T47D (cell line): ENCODE results near the gene DPEP2NB.

Experiments
- DNase-seq, 2 experiments: peaks; one replicate each; pipeline versions ENCODE4 v3.0.0 to v3.0.0-alpha.2; 2011 to 2012; ENCODE audit warnings: low read depth in 1 of 2, low spot score in 1 of 2
- JUND ChIP-seq: IDR thresholded peaks from 2 replicates; pipeline ENCODE4 v1.6.1; 2012; ENCODE audit warnings: low read depth
- in situ Hi-C: cut with HindIII; loops from 2 replicates; pipeline ENCODE4 v1.10.0; 2016; ENCODE audit warnings: low sequenced_read_pairs, low pct_unique_long_range_greater_than_20kb

DPEP2NB gene

GRCh38 chr16:67969254-67970039, 46.3 kb downstream of the DPEP2NB start:
- in situ Hi-C loops, result no loop called here
- no peak for TF ChIP-seq JUND
- DNase-seq, result no peak

- no peak for TF ChIP-seq JUND
- DNase-seq, result peak; percentile 87
- in situ Hi-C loops, result no loop called here
Observed at GRCh38 chr16:67968400-67969253, 47.1 kb downstream of the DPEP2NB start, which contains the start of gene SLC12A4. TSS of gene SLC12A4 (minus strand) at chr16:67968637. CDS start at chr16:67968553, 84 bp downstream.

- peak; percentile 48 to 76 for DNase-seq
- in situ Hi-C loops, result no loop called here
- TF ChIP-seq JUND, result no peak
Observed at GRCh38 chr16:67967958-67968399, 47.7 kb downstream of the DPEP2NB start.

GRCh38 chr16:67967183-67967957, 48.3 kb downstream of the DPEP2NB start:
- TF ChIP-seq JUND, result no peak
- peak in 1 of 2 experiments; percentile 35 for DNase-seq
- in situ Hi-C loops, result no loop called here

- peak; percentile 52 to 68 for DNase-seq
- no peak for TF ChIP-seq JUND
- in situ Hi-C loops, result no loop called here
Observed at GRCh38 chr16:67966549-67967182, 49.0 kb downstream of the DPEP2NB start.

GRCh38 chr16:67965668-67966548, 49.8 kb downstream of the DPEP2NB start:
- DNase-seq, result peak in 1 of 2 experiments; percentile 75
- TF ChIP-seq JUND, result no peak
- in situ Hi-C loops, result no loop called here

GRCh38 chr16:67964477-67965131, 51.1 kb downstream of the DPEP2NB start:
- TF ChIP-seq JUND, result no peak
- no peak for DNase-seq
- in situ Hi-C loops, result no loop called here

GRCh38 chr16:67963662-67964321, 51.9 kb downstream of the DPEP2NB start:
- DNase-seq, result no peak
- in situ Hi-C loops, result no loop called here
- TF ChIP-seq JUND, result no peak
